ENCODE results near the gene SERPINE2.

DNA sequence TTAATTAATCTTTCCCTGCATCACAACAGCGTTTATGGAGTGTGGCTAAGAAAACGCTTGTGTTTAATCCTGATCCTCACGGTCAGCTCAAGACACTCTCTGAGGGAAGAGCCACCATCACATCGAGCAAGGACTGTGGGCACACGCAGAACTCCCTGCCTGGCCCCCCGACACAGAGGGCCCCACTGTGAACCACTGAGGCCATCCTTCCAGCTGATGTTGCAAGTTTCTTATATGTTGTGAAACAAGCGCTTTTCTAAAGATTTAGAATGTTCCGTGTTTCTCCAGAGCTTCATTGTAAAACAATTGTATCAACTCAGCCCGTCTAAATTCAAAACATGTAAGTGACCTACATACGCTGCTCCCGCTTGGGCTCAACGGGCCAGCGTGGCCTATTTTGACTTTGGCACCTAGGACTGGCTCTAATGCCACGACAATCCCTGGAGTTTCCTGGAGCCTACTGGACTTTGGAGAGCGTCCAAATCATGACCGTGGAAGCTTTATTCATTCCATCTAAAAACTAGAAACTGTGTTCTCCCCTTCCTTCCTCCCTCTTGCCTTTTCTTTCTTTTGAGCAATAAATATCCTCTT lies 34.9 kb downstream of the SERPINE2 start:
- TF ChIP-seq, protein P1, sequence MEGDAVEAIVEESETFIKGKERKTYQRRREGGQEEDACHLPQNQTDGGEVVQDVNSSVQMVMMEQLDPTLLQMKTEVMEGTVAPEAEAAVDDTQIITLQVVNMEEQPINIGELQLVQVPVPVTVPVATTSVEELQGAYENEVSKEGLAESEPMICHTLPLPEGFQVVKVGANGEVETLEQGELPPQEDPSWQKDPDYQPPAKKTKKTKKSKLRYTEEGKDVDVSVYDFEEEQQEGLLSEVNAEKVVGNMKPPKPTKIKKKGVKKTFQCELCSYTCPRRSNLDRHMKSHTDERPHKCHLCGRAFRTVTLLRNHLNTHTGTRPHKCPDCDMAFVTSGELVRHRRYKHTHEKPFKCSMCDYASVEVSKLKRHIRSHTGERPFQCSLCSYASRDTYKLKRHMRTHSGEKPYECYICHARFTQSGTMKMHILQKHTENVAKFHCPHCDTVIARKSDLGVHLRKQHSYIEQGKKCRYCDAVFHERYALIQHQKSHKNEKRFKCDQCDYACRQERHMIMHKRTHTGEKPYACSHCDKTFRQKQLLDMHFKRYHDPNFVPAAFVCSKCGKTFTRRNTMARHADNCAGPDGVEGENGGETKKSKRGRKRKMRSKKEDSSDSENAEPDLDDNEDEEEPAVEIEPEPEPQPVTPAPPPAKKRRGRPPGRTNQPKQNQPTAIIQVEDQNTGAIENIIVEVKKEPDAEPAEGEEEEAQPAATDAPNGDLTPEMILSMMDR (IDR thresholded peaks at IDR 0.05): no peak
- TF ChIP-seq POLR2A (IDR thresholded peaks at IDR 0.05): no peak

Data from tibial nerve (tissue), 3 donors.